Kidney (tissue), 14 donors: ENCODE results near the gene TSKS. TPM values are rescaled to one million over a fixed set of nuclear protein-coding genes. Genes with fewer than 3 reads are reported as not detected.
"Not testable (repeated sequence)": the region's sequence is repeated elsewhere in the genome, so short reads cannot be mapped to it uniquely, and the experiment has no call there.

Experiments used
- DNase-seq, 5 donors: peaks; one replicate each; pipeline ENCODE4 v3.0.0-alpha.2; 2013 to 2020
- FAIRE-seq: peaks from 2 replicates; lab custom pipeline; 2012; peaks lifted over from hg19 to GRCh38; lab: Jason Lieb, UNC
- H3K27ac ChIP-seq, 2 donors: one replicate each; pipeline ENCODE4 v1.7.0; 2013; ENCODE audit warnings: low read depth in 2 of 2, low read length in 2 of 2, inconsistent platforms in 1 of 2
- H3K27me3 ChIP-seq: one replicate; pipeline ENCODE4 v1.7.1; 2013; ENCODE audit warnings: low read length, inconsistent platforms; ENCODE audit not compliant: control insufficient read depth, insufficient read depth
- H3K36me3 ChIP-seq, 3 donors: one replicate each; pipeline versions ENCODE4 v1.7.0 to v1.7.1; 2013; ENCODE audit warnings: low read length in 3 of 3, control low read depth in 1 of 3, inconsistent platforms in 1 of 3; ENCODE audit not compliant: insufficient read depth in 3 of 3, control insufficient read depth in 2 of 3
- H3K4me1 ChIP-seq, 3 donors: one replicate each; pipeline versions ENCODE4 v1.7.0 to v1.7.1; 2013; ENCODE audit warnings: low read length in 3 of 3, inconsistent platforms in 1 of 3, low read depth in 1 of 3; ENCODE audit not compliant: control insufficient read depth in 2 of 3, insufficient read depth in 2 of 3
- H3K4me3 ChIP-seq, 3 donors: one replicate each; pipeline versions ENCODE4 v1.7.0 to v1.8.1; 2013; ENCODE audit warnings: low read length in 3 of 3, control low read depth in 1 of 3, inconsistent platforms in 1 of 3
- H3K9ac ChIP-seq, 3 donors: one replicate each; pipeline versions ENCODE4 v1.7.0 to v1.7.1; 2013; ENCODE audit warnings: low read length in 3 of 3, control low read depth in 1 of 3, inconsistent platforms in 1 of 3
- H3K9me3 ChIP-seq, 3 donors: one replicate each; pipeline versions ENCODE4 v1.7.0 to v1.7.1; 2013; ENCODE audit warnings: low read length in 3 of 3, control low read depth in 1 of 3, inconsistent platforms in 1 of 3; ENCODE audit not compliant: control insufficient read depth in 2 of 3, insufficient read depth in 1 of 3
- CTCF ChIP-seq: IDR thresholded peaks from 3 replicates; pipeline ENCODE4 v1.5.1; 2012; ENCODE audit warnings: mild to moderate bottlenecking, moderate library complexity, borderline replicate concordance; ENCODE audit not compliant: insufficient read depth; ENCODE audit errors: extremely low read depth
- intact Hi-C: fragments of 100-400 bp; cut with DNase I; formaldehyde crosslinking; loops from one replicate; pipeline ENCODE4 v1.11.1; 2022
- polyA plus RNA-seq: library from polyadenylated mRNA; stranded (reverse); fragments of 350-450 nt; fragmentation: Illumina TruSeq; extraction: RNeasy Lipid Tissue Mini Kit (QIAGEN cat#74804); gene quantifications from one replicate; pipeline ENCODE4 v1.2.3, GENCODE V29; 2014; ENCODE audit warnings: low read depth, low replicate concordance; ENCODE audit not compliant: insufficient read depth
- total RNA-seq: library from RNA; stranded (reverse); fragmentation: NEBNext Ultra II Directional; extraction: Animal tissue kit (Norgen Biotek cat#: 25700); gene quantifications from one replicate; pipeline ENCODE4 v1.2.1, GENCODE V29; 2021
- donor health status: control.
- donor health status: control.
- donor health status: control.
- donor health status: control.
- donor health status: control.
- donor health status: DM: yes; HTN: yes; CAD: no.
- donor health status: Normal renal cell carcinoma (clear cell type).

TSKS gene
- total and polyA plus RNA-seq, 2 donors from 2014 or later, result 0.47 to 0.50 TPM

GRCh38 chr19:49730166-49730565 is 32.9 kb downstream of the TSKS start:
- FAIRE-seq (no peak), DNase-seq (no peak)
- no peak overlapping the region for H3K27ac ChIP-seq
- intact Hi-C loops, result no loop called here
- no peak for TF ChIP-seq CTCF
- H3K4me3 ChIP-seq, result no peak overlapping the region
- H3K27me3 ChIP-seq, result no peaks in the 10 kb centered on the region
- H3K9ac ChIP-seq, result no peak overlapping the region
- no peaks in the 10 kb centered on the region for H3K4me1 ChIP-seq
- H3K36me3 ChIP-seq, result no peaks in the 10 kb centered on the region
- no peaks in the 10 kb centered on the region for H3K9me3 ChIP-seq

GRCh38 chr19:49727217-49728030 is 35.7 kb downstream of the TSKS start:
- Histone ChIP-seq H3K9ac (no peak overlapping the region), H3K9me3 (no peaks in the 10 kb centered on the region), H3K4me3 (no peak overlapping the region), H3K36me3 (no peaks in the 10 kb centered on the region), H3K4me1 (no peaks in the 10 kb centered on the region), H3K27me3 (no peaks in the 10 kb centered on the region), H3K27ac (no peak overlapping the region)
- intact Hi-C loops, result no loop called here
- TF ChIP-seq CTCF, result no peak
- FAIRE-seq, result no peak
- DNase-seq, result peak in 2 of 5 donors; percentile 73 to 91

- H3K9ac ChIP-seq, FAIRE-seq, H3K9me3 ChIP-seq, H3K4me1 ChIP-seq, H3K36me3 ChIP-seq, H3K27me3 ChIP-seq, H3K4me3 ChIP-seq, intact Hi-C loops, DNase-seq, H3K27ac ChIP-seq: not testable (repeated sequence)
Measured at GRCh38 chr19:49719420-49719819, 43.7 kb downstream of the TSKS start.

- H3K4me3 ChIP-seq, result no peak overlapping the region
- no peak for FAIRE-seq
- intact Hi-C loops, result no loop called here
- H3K27ac ChIP-seq, result no peak overlapping the region
- H3K9me3 ChIP-seq, result no peaks in the 10 kb centered on the region
- H3K27me3 ChIP-seq, result no peaks in the 10 kb centered on the region
- TF ChIP-seq CTCF, result no peak
- no peaks in the 10 kb centered on the region for H3K4me1 ChIP-seq
- no peak overlapping the region for H3K9ac ChIP-seq
- DNase-seq, result no peak
- H3K36me3 ChIP-seq, result no peaks in the 10 kb centered on the region
Measured at GRCh38 chr19:49718991-49719390, 44.1 kb downstream of the TSKS start.
